AG10803 (cell line): ENCODE measurements around the gene TENM3.

Experiments
- DNase-seq: peaks from one replicate; pipeline ENCODE4 v3.0.0; 2010; ENCODE audit warnings: low read depth
- H3K4me3 ChIP-seq: 2 replicates; pipeline ENCODE4 v1.5.1; 2011; ENCODE audit warnings: mild to moderate bottlenecking, low read length, control low read depth
- CTCF ChIP-seq: conservative IDR thresholded peaks from 2 replicates; pipeline ENCODE4 v1.5.1; 2011; ENCODE audit warnings: mild to moderate bottlenecking, low read length, control low read depth, inconsistent platforms

Gene TENM3

GRCh38 chr4:182642831-182643230, 399.6 kb downstream of the TENM3 start:
- peak; percentile 15 for DNase-seq
- no peak overlapping the region for H3K4me3 ChIP-seq
- peak; percentile 34 for TF ChIP-seq CTCF

- no peak; the same call in 1 of the 2 replicates for TF ChIP-seq CTCF
- DNase-seq, result peak; percentile 90
- H3K4me3 ChIP-seq, result no peak overlapping the region
These were observed 400.8 kb downstream of the TENM3 start for GRCh38 chr4:182643801-182644682.

GRCh38 chr4:182644683-182645050, 401.5 kb downstream of the TENM3 start:
- H3K4me3 ChIP-seq, result no peak overlapping the region
- TF ChIP-seq CTCF, result no peak
- DNase-seq, result peak; percentile 82

GRCh38 chr4:182645511-182645910, 402.3 kb downstream of the TENM3 start:
- peak; percentile 51 for DNase-seq
- TF ChIP-seq CTCF, result no peak
- no peak overlapping the region for H3K4me3 ChIP-seq

GRCh38 chr4:182647646-182648300, 404.6 kb downstream of the TENM3 start:
- DNase-seq, result no peak
- no peak overlapping the region for H3K4me3 ChIP-seq
- TF ChIP-seq CTCF, result no peak

GRCh38 chr4:182648766-182649165, 405.6 kb downstream of the TENM3 start:
- H3K4me3 ChIP-seq, result no peak overlapping the region
- no peak for DNase-seq
- TF ChIP-seq CTCF, result no peak
